Activated effector memory CD4-positive, alpha-beta T cell treated with Interleukin-2 at 50 U/mL for 16 hours (primary cell): ENCODE measurements around the gene LYRM4.
"Not testable (repeated sequence)": the region's sequence is repeated elsewhere in the genome, so short reads cannot be mapped to it uniquely, and the experiment has no call there.

ENCODE experiments used
- DNase-seq: peaks from one replicate; pipeline ENCODE4 v3.0.0-alpha.2; 2020

Gene LYRM4

GRCh38 chr6:5068153-5068751, 192.5 kb downstream of the LYRM4 start:
- no peak for DNase-seq

DNA sequence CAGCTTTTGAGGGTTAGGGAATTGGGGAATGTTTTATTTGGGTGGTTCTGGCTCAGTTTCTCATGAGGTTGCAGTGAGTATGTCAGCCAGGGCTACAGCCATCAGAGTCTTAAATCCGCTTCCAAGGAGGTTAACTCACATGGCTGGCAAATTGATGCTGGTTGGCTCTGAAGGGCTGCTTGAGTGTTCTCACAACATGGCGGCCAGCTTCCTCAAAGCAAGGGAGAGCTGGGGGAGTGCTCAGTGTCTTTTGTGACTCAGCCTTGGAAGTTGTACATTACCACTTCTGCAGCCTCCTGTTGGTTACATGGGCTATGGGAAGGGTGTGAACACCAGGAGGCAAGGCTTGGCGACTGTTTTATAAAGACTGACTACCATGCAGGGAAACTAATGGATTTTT, 193.4 kb downstream of the LYRM4 start:
- no peak for DNase-seq

DNA sequence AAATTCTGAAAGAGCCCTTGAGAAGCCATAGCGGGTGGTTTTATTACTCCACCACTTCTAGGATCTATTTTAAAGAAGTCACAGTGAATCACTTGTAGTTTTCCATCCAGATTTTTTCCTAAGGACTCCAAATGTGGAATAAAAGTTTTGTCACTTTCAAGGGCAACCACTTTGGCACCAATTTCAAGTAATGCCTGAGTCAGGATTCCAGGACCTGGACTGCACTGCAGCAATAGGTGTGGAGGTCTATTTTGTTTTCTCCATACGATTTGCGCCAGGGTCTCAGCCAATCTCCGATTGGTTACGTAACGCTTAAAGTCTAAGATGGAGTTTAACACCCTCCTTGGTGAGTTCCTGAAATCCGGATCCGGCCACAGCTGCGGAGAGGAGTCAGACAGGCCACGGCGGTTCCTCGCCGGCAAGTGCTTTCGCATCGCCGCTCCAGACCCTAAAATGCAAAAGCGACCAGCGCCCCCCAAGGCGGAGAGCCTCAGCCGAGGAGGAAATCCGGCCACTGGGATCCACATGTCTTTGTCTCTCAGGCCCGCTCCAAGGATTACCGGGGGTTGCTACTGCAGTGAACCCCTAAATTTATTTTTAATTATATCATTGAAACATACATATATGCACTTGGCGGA, 194.2 kb downstream of the LYRM4 start:
- DNase-seq = no peak

- no peak for DNase-seq
Observed at GRCh38 chr6:5063617-5064016, 197.1 kb downstream of the LYRM4 start.

DNA sequence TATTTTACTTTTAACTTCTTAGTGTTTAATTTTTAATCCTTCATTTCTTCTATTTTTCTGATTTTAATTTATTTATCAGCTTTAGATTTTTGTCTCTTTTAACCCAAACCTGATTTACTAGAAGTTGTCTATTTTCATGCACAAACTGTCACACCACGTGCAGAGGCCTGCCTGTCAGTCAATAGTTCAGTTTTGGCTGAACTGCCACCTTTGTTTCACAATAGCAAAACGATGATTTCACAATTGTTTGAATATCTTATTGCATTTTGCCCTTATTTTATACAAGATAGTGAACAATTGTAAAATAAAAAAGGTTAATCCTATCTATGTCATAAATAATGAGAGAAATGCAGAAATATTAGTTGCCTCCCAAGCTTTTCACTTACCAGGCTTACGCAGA, 199.6 kb downstream of the LYRM4 start:
- DNase-seq = no peak

DNA sequence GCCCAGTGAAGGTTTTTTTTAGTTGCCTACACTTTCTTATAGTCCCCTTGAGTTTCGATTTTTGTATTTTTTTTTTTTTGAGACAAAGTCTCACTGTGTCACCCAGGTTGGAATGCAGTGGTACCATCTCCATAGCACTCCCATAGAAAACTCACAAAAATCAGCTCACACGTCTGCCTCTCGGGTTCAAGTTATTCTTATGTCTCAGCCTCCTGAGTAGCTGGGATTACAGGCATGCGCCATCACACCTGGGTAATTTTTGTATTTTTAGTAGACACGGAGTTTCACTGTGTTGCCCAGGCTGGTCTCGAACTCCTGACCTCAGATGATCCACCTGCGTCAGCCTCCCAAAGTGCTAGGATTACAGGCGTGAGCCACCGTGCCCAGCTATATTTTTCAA, 200.3 kb downstream of the LYRM4 start:
- DNase-seq = not testable (repeated sequence)

GRCh38 chr6:5059036-5059896, 201.5 kb downstream of the LYRM4 start:
- DNase-seq = no peak
